DMS 273 (cell line): Measurements from ENCODE around the gene PNKD.

Source experiments
- DNase-seq: peaks from one replicate; lab custom pipeline; 2025; ENCODE audit not compliant: unreplicated experiment; lab: John Stamatoyannopoulos, UW

PNKD gene

GRCh38 chr2:218340656-218341055 is 70.3 kb downstream of the PNKD start:
- no peak for DNase-seq

GRCh38 chr2:218341381-218341780 is 71.1 kb downstream of the PNKD start:
- no peak for DNase-seq

DNA sequence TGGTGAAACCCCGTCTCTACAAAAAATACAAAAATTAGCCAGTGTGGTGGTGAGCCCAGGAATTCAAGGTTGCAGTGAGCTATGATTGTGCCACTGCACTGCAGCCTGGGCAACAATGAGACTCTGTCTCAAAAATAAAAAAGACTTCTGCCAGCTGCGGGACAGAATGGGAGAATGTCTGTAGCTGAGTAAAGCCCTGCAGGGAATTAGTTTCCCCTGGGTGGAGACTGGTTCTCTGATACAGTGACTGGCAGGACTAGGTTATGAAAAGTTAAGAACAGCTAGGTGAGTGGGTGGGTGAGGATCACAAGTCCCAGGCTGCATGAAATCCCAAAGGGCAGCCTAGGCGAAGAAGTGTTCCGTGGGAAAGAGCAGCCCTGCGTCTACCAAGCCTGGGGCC is 72.5 kb downstream of the PNKD start:
- no peak for DNase-seq

DNA sequence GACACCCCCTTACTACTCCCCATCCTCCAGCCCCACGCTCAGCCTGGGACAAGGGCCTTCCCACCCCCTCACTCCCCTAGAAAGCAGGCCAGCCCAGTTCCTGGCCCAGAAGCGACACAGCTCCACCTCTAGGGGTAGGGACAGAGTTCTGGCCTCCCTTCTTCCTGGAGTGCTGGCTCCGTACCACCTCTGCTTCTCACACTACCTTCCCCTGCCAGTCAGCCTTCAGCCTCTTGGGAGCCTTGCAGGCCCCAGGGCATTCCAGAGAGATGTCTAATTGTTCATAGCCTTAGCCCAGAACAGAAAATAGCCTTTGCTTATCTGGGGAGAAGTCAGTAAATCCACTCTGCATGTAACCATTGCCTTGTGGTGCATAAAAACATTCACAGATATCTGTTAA is 73.3 kb downstream of the PNKD start:
- DNase-seq: no peak

DNA sequence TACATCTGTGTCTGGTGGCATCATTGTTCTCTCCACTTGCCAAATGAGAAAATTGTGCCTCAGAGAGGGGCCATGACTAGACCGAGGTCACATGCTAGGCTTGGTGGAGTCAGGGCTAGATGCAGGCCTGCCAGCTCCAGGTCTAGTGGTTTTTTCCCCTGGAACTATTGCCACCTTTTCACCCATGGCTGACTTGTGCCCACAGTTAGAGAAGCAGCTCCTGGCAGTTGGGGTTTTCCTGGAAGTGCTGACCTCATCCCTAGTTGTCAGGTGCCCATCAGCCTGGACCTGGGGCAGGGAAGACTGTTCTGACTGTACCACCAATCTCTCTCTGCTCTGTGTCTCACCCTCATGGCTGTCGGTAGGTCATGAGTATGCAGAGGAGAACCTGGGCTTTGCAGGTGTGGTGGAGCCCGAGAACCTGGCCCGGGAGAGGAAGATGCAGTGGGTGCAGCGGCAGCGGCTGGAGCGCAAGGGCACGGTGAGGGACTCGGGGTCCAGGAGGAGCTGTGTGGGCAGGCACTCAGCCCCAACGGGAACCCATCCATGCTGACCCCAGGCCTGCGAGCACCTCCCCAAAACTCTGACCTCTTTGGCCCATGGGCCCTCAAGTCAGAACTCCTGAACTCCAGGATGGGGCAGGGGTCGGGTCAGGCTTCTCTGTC is 73.9 kb downstream of the PNKD start:
- no peak for DNase-seq

DNA sequence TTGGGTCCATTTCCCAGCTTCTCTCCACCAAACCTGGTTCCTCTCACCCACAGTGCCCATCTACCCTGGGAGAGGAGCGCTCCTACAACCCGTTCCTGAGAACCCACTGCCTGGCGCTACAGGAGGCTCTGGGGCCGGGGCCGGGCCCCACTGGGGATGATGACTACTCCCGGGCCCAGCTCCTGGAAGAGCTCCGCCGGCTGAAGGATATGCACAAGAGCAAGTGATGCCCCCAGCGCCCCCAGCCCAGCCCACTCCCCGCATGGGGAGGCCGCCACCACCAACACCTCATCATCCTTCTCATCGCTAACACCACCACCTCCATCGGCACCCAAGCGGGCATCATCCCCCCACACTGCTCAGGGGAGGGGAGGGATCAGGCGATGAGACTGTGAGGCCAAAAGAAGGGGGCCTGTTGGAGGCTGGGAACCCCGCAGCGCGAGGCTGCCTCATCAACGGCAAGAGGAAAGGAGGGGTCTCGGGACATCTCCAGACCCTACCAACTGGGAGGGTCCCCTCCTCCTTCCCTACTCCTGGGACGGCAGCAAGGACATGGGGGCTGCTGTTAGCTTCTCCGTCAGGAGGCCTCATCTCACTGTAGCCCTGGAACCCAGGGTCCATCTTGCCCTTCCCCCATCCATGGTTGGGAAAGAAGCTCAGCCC is 74.6 kb downstream of the PNKD start:
- DNase-seq: no peak

- DNase-seq: peak; percentile 71
Observed at GRCh38 chr2:218345491-218346236, 75.3 kb downstream of the PNKD start.

DNA sequence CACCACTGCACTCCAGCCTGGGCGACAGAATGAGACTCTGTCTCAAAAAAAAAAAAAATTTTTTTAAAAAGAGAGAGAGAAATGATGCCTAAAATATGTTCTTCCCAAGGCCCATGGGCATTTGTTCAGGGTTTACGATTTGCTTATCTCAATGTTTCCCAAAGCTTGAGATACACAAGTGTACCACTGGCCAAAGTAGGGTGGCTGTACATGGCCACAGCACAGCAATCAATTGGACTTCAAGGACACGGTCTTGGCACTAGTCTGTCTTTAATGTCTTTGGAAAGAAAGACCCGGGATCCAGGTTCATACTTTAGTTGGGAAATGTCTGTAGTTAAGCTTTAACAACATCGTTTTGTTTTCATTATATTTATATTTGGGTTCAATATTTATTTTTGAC is 76.9 kb downstream of the PNKD start:
- DNase-seq: no peak

DNA sequence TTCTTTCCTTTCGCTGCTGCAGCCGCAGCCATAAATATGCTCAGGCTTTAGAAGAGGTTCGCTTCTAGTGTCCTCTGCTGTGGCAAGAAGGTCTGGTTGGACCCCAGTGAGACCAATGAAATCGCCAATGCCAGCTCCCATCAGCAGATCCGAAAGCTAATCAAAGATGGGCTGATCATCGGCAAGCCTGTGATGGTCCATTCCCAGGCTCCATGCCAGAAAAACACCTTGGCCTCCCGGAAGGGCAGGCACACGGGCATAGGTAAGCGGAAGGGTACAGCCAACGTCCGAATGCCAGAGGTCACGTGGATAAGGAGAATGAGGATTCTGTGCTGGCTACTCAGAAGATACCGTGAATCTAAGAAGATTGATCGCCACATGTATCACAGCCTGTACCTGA is 83.7 kb downstream of the PNKD start:
- no peak for DNase-seq

- DNase-seq: no peak
Observed at GRCh38 chr2:218354850-218355443, 84.6 kb downstream of the PNKD start.

DNA sequence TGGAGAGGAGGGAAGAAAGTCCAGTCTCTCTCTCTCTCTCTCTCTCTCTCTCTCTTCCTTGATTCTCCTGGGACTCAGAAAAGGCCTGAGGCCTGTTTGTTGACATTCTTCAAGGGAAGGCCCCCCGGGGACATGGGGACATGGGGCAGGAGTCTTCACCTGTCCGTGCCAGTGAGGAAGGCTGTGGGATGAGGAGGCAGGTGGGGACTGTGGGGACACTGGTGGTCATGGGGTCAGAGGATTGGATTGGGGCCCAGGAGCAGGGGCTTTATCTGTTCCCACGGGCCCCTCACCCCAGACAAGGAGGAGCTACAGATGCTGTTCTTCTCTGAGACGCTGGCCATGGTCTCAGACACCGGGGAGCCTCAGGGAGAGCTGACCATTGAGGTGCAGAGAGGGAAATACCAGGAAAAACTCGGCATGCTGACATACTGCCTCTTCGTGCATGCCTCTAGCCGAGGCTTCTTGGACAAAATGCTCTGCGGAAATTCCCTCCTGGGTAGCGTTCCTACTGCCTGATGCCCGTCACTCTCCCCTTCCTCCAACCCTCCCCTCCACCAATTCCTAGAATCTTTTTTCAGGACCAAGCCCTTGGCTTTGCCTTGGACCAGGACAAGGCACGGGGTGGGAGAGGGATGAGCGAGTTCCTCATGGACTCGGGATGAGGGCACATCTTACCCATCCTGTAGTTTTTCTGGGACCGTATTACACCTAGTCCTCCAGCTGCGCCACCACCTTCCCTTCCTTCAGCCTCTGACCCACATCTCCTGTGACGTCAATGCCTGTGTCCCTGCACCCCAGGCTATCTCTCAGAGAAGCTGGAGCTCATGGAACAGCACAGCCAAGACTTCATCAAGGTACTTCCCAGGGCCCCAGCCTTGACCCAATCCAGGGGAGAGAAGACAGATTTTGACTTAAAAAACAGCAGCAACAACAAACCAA is 87.2 kb downstream of the PNKD start:
- DNase-seq: no peak

- no peak for DNase-seq
Observed at GRCh38 chr2:218360453-218360852, 90.1 kb downstream of the PNKD start.

DNA sequence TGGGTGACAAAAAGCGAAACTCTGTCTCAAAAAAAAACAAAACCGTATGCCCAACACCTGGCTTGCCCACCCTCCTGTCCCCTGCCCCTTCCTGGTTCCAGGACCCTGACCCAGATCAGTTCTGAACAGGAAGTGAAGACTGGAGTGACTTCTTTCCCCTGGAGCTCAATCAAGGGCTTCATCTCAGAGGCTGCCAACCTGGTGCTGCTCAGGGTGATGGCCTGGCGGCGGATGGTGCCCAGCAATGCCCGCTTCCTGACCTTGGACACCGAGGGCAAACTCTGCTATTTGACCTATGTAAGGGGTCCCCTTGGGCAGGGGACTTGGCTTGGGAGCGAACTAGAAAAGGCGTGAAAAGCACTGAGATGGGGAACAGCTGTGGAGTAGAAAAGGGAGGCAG is 92.3 kb downstream of the PNKD start:
- no peak for DNase-seq

- DNase-seq: no peak
Observed at GRCh38 chr2:218363736-218364135, 93.4 kb downstream of the PNKD start.

- DNase-seq: no peak
Observed at GRCh38 chr2:218364196-218364595, 93.9 kb downstream of the PNKD start.

- no peak for DNase-seq
Observed at GRCh38 chr2:218366621-218367414, 96.5 kb downstream of the PNKD start.

- peak; percentile 31 for DNase-seq
Observed at GRCh38 chr2:218367415-218368149, 97.3 kb downstream of the PNKD start.

DNA sequence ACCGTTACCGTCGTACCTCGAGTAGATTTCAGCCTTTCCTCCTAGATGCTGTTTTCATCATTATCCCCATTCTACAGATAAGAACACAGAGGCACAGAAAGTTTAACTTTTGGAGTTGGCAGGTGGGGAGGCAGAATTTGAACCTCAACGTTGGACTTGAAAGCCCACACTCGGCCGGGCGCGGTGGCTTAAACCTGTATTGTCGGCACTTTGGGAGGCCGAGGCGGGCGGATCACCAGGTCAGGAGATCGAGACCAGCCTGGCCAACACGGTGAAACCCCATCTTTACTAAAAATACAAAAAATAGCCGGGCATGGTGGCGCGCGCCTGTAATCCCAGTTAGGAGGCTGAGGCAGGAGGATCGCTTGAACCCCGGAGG is 97.8 kb downstream of the PNKD start:
- no peak for DNase-seq

DNA sequence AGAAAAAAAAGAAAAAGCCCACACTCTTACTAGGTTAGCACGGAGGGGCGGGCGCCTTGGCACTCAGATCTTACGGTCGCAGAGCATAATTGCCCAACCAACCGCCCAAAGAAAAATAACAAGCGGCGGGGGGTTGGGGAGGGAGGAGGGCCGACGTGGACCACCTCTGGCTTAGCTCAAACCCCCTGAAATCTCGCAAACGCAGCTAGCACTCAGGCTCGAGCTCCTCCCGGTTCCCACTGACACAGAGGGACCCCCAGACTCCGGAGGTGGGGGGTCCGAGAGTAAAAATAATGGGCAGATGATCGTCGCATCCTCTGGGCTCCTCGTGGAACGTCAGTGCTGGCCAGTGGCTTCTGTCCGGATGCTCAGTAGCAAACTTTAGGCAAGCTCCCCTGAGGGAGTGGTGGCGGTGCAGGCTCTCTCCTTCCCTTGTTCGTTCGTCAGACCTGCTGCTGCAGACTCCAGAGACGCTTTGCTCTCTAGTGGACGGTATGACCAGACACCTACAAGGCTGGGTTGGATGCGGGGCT is 98.4 kb downstream of the PNKD start:
- DNase-seq: peak; percentile 30
